ENCODE measurements around the gene RFESD.

Gene RFESD

DNA sequence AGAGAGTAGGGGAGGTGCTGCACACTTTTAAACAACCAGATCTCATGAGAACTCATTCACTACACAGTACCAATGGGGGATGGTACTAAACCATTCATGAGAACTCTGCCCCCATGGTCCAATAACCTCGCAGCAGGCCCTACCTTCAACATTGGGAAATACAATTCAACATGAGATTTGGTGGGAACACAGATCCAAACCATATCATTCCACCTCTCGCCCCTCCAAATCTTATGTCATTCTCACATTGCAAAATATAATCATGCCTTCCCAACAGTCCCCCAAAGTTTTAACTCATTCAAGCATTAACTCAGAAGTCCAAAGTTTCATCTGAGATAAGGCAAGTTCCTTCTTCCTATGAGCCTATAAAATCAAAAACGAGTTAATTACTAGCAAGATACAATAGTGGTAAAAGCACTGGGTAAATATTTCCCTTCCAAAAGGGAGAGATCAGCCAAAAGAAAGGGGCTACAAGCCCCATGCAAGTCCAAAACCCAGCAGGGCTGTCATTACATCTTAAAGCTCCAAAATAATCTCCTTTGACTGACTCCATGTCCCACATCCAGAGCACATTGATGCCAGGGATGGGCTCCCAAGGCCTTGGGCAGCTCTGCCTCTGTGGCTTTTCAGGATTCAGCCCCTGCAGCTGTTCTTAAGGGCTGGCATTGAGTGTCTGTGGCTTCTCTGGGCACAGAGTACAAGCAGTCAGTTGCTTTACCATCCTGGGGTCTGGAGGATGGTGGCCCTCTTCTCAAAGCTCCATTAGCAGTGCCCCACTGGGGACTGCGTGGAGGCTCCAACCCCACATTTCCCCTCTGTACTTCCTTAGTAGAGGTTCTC lies 18.4 kb upstream of the RFESD start:
- Histone ChIP-seq H3K4me2 (ENCODE audit: low read length, poor library complexity, severe bottlenecking) (no peak overlapping the region), H3K14ac (ENCODE audit: low read length in 2 of 2) (no peak overlapping the region), H3K79me1 (replicated peaks; ENCODE audit: low read length, poor library complexity, severe bottlenecking) (no peaks in the 10 kb centered on the region), H3K36me3 (ENCODE audit: control insufficient read depth in 1 of 2, insufficient read depth in 2 of 2, low read depth in 1 of 2, low read length in 2 of 2) (no peaks in the 10 kb centered on the region), H2BK120ac (ENCODE audit: low read depth, low read length) (no peak overlapping the region), H3K9ac (ENCODE audit: low read length) (no peak overlapping the region), H3K4me1 (ENCODE audit: control insufficient read depth, insufficient read depth, low read depth, low read length) (peaks cover 2% of the 10 kb centered on the region), H3K9me3 (ENCODE audit: control insufficient read depth, low read length) (no peaks in the 10 kb centered on the region), H3K27ac (ENCODE audit: low read length, poor library complexity, severe bottlenecking) (no peak overlapping the region), H2BK15ac (ENCODE audit: low read depth, poor library complexity, severe bottlenecking) (no peak overlapping the region), H2AK5ac (ENCODE audit: low read length, severe bottlenecking) (no peak overlapping the region), H2BK12ac (ENCODE audit: low read length in 2 of 2) (no peak overlapping the region), H3K4ac (ENCODE audit: low read depth in 1 of 2, low read length in 2 of 2) (no peak overlapping the region), H3K4me3 (ENCODE audit: insufficient read depth in 1 of 2, low read depth in 1 of 2, low read length in 2 of 2) (no peak overlapping the region), H3K23ac (ENCODE audit: low read length in 2 of 2) (no peak overlapping the region), H3K27me3 (ENCODE audit: control insufficient read depth in 1 of 2, insufficient read depth in 1 of 2, low read length in 2 of 2) (no peaks in the 10 kb centered on the region), H4K8ac (ENCODE audit: low read length) (no peak overlapping the region), H2BK5ac (ENCODE audit: low read depth, low read length, poor library complexity, severe bottlenecking) (no peak overlapping the region), H2AFZ (ENCODE audit: low read depth, low read length) (no peak overlapping the region), H4K91ac (ENCODE audit: low read length) (no peak overlapping the region), H3K18ac (ENCODE audit: low read depth in 1 of 2, low read length in 2 of 2) (no peak overlapping the region)
- DNase-seq = no peak
- 85% methylated on average over 4 of the region's 4 CpGs for WGBS

DNA sequence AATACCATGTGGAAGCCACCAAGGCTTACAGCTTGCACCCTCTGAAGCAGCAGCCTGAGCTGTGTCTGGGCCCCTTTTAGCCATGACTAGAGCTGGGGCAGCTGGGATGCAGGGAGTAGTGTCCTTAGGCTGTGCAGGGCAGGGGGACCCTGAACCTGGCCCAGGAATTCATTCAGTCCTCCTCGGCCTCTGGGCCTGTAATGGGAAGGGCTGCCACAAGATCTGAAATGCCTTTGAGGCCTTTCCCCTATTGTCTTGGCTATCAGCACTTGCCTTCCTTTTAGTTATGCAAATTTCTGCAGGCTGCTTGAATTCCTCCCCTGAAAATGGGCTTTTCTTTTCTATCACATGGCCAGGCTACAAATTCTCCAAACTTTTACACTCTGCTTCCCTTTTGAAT lies 17.6 kb upstream of the RFESD start:
- WGBS = 90% methylated on average over 1 of the region's 1 CpG
- no peak overlapping the region for H4K91ac ChIP-seq (ENCODE audit: low read length)
- no peak overlapping the region for H3K23ac ChIP-seq (ENCODE audit: low read length in 2 of 2)
- H3K36me3 ChIP-seq (ENCODE audit: control insufficient read depth in 1 of 2, insufficient read depth in 2 of 2, low read depth in 1 of 2, low read length in 2 of 2) = no peaks in the 10 kb centered on the region
- no peak overlapping the region for H3K9ac ChIP-seq (ENCODE audit: low read length)
- H3K9me3 ChIP-seq (ENCODE audit: control insufficient read depth, low read length) = no peaks in the 10 kb centered on the region
- H3K4me2 ChIP-seq (ENCODE audit: low read length, poor library complexity, severe bottlenecking) = no peak overlapping the region
- no peak overlapping the region for H3K27ac ChIP-seq (ENCODE audit: low read length, poor library complexity, severe bottlenecking)
- no peak overlapping the region for H3K18ac ChIP-seq (ENCODE audit: low read depth in 1 of 2, low read length in 2 of 2)
- no peak overlapping the region for H2AFZ ChIP-seq (ENCODE audit: low read depth, low read length)
- no peak overlapping the region for H3K4ac ChIP-seq (ENCODE audit: low read depth in 1 of 2, low read length in 2 of 2)
- H2BK5ac ChIP-seq (ENCODE audit: low read depth, low read length, poor library complexity, severe bottlenecking) = no peak overlapping the region
- no peak overlapping the region for H2BK15ac ChIP-seq (ENCODE audit: low read depth, poor library complexity, severe bottlenecking)
- H3K79me1 ChIP-seq (replicated peaks; ENCODE audit: low read length, poor library complexity, severe bottlenecking) = no peaks in the 10 kb centered on the region
- DNase-seq = no peak
- H3K14ac ChIP-seq (ENCODE audit: low read length in 2 of 2) = no peak overlapping the region
- no peak overlapping the region for H2AK5ac ChIP-seq (ENCODE audit: low read length, severe bottlenecking)
- peaks cover 2% of the 10 kb centered on the region for H3K4me1 ChIP-seq (ENCODE audit: control insufficient read depth, insufficient read depth, low read depth, low read length)
- H3K27me3 ChIP-seq (ENCODE audit: control insufficient read depth in 1 of 2, insufficient read depth in 1 of 2, low read length in 2 of 2) = no peaks in the 10 kb centered on the region
- H2BK12ac ChIP-seq (ENCODE audit: low read length in 2 of 2) = no peak overlapping the region
- no peak overlapping the region for H2BK120ac ChIP-seq (ENCODE audit: low read depth, low read length)
- H3K4me3 ChIP-seq (ENCODE audit: insufficient read depth in 1 of 2, low read depth in 1 of 2, low read length in 2 of 2) = no peak overlapping the region
- H4K8ac ChIP-seq (ENCODE audit: low read length) = no peak overlapping the region

DNA sequence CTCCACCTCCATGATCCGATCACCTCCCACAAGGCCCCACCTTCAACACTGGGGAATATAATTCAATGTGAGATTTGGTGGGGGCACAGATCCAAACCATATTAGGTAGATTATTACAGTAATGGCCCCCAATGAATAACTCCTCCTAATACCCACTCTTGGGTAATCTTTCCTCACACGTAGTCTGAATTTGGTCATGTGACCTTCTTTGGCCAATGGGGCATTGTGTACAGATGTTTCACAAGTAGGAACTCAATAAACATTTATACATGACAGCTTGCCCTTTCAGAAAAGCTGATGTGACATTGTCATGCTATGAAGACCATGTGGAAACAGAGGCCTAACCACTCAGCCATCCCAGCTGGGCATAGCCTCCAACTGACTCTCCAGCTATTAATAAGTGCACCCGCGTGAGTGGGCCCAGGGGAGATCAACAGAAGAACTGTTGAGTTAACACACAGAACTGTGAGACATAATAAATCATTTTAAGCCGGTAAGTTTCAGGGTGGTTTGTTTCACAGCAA lies 16.1 kb upstream of the RFESD start:
- H4K91ac ChIP-seq (ENCODE audit: low read length) = no peak overlapping the region
- H3K79me1 ChIP-seq (replicated peaks; ENCODE audit: low read length, poor library complexity, severe bottlenecking) = no peaks in the 10 kb centered on the region
- no peak overlapping the region for H2AK5ac ChIP-seq (ENCODE audit: low read length, severe bottlenecking)
- no peak overlapping the region for H3K27ac ChIP-seq (ENCODE audit: low read length, poor library complexity, severe bottlenecking)
- no peak overlapping the region for H2BK5ac ChIP-seq (ENCODE audit: low read depth, low read length, poor library complexity, severe bottlenecking)
- H3K36me3 ChIP-seq (ENCODE audit: control insufficient read depth in 1 of 2, insufficient read depth in 2 of 2, low read depth in 1 of 2, low read length in 2 of 2) = no peaks in the 10 kb centered on the region
- no peak overlapping the region for H4K8ac ChIP-seq (ENCODE audit: low read length)
- peak overlapping the region in 1 of 2 experiments; percentile 63 for H2BK12ac ChIP-seq (ENCODE audit: low read length in 2 of 2)
- no peaks in the 10 kb centered on the region for H3K9me3 ChIP-seq (ENCODE audit: control insufficient read depth, low read length)
- WGBS = 100% methylated on average over 4 of the region's 5 CpGs
- peak overlapping the region; percentile 31 for H3K9ac ChIP-seq (ENCODE audit: low read length)
- no peak overlapping the region for H3K23ac ChIP-seq (ENCODE audit: low read length in 2 of 2)
- no peak overlapping the region for H3K4me2 ChIP-seq (ENCODE audit: low read length, poor library complexity, severe bottlenecking)
- H3K14ac ChIP-seq (ENCODE audit: low read length in 2 of 2) = no peak overlapping the region
- H3K27me3 ChIP-seq (ENCODE audit: control insufficient read depth in 1 of 2, insufficient read depth in 1 of 2, low read length in 2 of 2) = no peaks in the 10 kb centered on the region
- no peak overlapping the region for H3K4ac ChIP-seq (ENCODE audit: low read depth in 1 of 2, low read length in 2 of 2)
- H2BK120ac ChIP-seq (ENCODE audit: low read depth, low read length) = no peak overlapping the region
- peaks cover 2% of the 10 kb centered on the region for H3K4me1 ChIP-seq (ENCODE audit: control insufficient read depth, insufficient read depth, low read depth, low read length)
- no peak overlapping the region for H2BK15ac ChIP-seq (ENCODE audit: low read depth, poor library complexity, severe bottlenecking)
- no peak for DNase-seq
- H2AFZ ChIP-seq (ENCODE audit: low read depth, low read length) = no peak overlapping the region
- H3K4me3 ChIP-seq (ENCODE audit: insufficient read depth in 1 of 2, low read depth in 1 of 2, low read length in 2 of 2) = no peak overlapping the region
- peak overlapping the region in 1 of 2 experiments; percentile 48 for H3K18ac ChIP-seq (ENCODE audit: low read depth in 1 of 2, low read length in 2 of 2)

DNA sequence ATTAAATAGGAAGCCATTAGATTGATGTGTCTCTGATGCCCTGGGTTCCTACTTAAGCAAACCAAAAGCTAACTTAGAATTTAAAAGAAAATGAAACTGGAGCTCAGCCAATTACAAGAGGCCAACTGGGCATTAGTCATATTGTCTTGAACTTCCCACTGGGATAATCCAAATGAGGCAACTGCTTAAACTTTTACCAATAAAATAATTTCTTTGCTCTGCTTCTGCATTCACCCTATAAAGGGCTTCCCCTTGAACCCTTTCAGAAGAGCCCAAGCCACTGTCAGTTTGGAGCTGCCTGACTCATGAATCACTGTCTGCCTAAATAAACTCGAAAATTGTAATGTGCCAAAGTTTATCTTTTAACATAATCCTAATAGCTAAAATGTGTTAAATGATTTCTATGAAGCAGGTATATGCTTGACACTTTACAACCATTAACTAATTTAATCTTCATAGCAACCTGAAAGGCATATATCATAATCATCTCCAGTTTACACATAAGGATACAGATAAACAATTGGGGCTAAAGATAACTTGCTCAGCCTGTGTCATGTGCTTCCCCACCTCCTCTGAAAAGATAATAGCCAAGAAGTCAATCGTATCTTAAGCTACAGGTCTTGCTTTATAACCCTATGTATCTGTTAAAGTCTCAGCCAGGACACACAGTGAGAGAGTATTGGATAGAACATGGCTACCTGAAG lies 15.2 kb upstream of the RFESD start:
- H2BK15ac ChIP-seq (ENCODE audit: low read depth, poor library complexity, severe bottlenecking) = no peak overlapping the region
- H3K36me3 ChIP-seq (ENCODE audit: control insufficient read depth in 1 of 2, insufficient read depth in 2 of 2, low read depth in 1 of 2, low read length in 2 of 2) = no peaks in the 10 kb centered on the region
- H4K91ac ChIP-seq (ENCODE audit: low read length) = no peak overlapping the region
- no peaks in the 10 kb centered on the region for H3K9me3 ChIP-seq (ENCODE audit: control insufficient read depth, low read length)
- H3K9ac ChIP-seq (ENCODE audit: low read length) = peak overlapping the region; percentile 44
- no peak overlapping the region for H3K14ac ChIP-seq (ENCODE audit: low read length in 2 of 2)
- DNase-seq = peak; percentile 82
- H3K27me3 ChIP-seq (ENCODE audit: control insufficient read depth in 1 of 2, insufficient read depth in 1 of 2, low read length in 2 of 2) = no peaks in the 10 kb centered on the region
- no peak overlapping the region for H2AK5ac ChIP-seq (ENCODE audit: low read length, severe bottlenecking)
- no CpG with 5 or more reads among the region's 2 CpGs for WGBS
- peaks cover 2% of the 10 kb centered on the region for H3K4me1 ChIP-seq (ENCODE audit: control insufficient read depth, insufficient read depth, low read depth, low read length)
- no peak overlapping the region for H4K8ac ChIP-seq (ENCODE audit: low read length)
- H2BK5ac ChIP-seq (ENCODE audit: low read depth, low read length, poor library complexity, severe bottlenecking) = no peak overlapping the region
- no peak overlapping the region for H2BK120ac ChIP-seq (ENCODE audit: low read depth, low read length)
- no peaks in the 10 kb centered on the region for H3K79me1 ChIP-seq (replicated peaks; ENCODE audit: low read length, poor library complexity, severe bottlenecking)
- no peak overlapping the region for H2BK12ac ChIP-seq (ENCODE audit: low read length in 2 of 2)
- H3K23ac ChIP-seq (ENCODE audit: low read length in 2 of 2) = no peak overlapping the region
- H3K4me2 ChIP-seq (ENCODE audit: low read length, poor library complexity, severe bottlenecking) = no peak overlapping the region
- no peak overlapping the region for H2AFZ ChIP-seq (ENCODE audit: low read depth, low read length)
- H3K27ac ChIP-seq (ENCODE audit: low read length, poor library complexity, severe bottlenecking) = peak overlapping the region; percentile 65
- no peak overlapping the region for H3K4ac ChIP-seq (ENCODE audit: low read depth in 1 of 2, low read length in 2 of 2)
- H3K4me3 ChIP-seq (ENCODE audit: insufficient read depth in 1 of 2, low read depth in 1 of 2, low read length in 2 of 2) = peak overlapping the region in 1 of 2 experiments; percentile 1
- H3K18ac ChIP-seq (ENCODE audit: low read depth in 1 of 2, low read length in 2 of 2) = no peak overlapping the region

All from mesenchymal stem cell (in vitro differentiated cells and primary cell).